ENCODE measurements around the gene PFN4.

PFN4 gene

DNA sequence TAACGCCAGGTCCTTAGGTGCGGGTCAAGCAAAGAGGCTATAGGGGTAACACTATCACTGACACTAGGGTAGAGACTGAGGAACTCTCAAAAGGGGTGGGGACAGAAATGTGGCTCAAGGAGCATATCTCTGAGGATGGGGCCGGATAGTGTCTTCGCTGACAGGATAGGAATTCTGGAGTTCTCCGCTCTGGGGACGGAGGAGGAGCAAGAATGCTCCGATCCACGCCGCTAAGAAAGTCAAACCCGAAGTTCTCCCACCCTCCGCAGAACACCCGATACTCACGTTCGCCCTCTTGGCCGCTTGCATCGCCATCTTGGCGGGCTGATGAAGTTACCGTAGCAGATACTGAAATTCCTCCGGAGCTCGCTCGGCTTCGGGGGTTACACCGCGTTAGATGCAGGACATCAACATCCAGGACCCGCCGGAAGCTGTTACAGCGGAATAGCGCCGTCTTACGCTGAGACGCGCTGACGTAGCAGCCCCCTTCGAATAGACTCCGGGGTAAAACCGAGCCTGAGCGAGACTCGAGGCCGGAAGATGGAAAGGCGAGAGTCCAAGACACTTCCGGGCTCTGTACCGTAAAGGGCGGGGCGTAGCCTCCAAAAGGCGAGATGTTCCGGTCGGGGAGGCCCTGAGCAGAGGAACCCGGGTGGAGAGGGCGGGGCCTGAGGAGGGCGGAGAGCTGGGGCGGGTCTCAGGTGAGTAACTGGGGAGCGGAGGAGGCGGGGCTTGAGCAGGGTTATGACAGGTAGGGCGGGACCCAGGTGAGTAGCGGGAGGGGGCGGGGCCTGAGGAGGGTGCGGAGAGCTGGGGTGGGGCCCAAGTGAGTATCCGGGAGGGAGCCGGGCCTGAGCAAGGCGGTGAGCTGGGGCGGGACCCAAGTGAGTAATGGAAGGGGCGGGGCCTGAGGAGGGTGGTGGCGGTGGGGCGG lies 47.0 kb downstream of the PFN4 start, which contains the start of gene SF3B6:
SF3B6 (minus strand) TSS at position 412 of the 934 bp plus-strand sequence; CDS start at position 315, 97 bp downstream.
- H3K4me3 ChIP-seq (ENCODE audit: low read depth, low read length), result peak within 1 kb of the TSS; percentile 79
- TF ChIP-seq, protein P1, sequence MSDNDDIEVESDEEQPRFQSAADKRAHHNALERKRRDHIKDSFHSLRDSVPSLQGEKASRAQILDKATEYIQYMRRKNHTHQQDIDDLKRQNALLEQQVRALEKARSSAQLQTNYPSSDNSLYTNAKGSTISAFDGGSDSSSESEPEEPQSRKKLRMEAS (IDR thresholded peaks at IDR 0.05; ENCODE audit: low read depth, low read length), result peak; percentile 51
- TF ChIP-seq, protein P2, sequence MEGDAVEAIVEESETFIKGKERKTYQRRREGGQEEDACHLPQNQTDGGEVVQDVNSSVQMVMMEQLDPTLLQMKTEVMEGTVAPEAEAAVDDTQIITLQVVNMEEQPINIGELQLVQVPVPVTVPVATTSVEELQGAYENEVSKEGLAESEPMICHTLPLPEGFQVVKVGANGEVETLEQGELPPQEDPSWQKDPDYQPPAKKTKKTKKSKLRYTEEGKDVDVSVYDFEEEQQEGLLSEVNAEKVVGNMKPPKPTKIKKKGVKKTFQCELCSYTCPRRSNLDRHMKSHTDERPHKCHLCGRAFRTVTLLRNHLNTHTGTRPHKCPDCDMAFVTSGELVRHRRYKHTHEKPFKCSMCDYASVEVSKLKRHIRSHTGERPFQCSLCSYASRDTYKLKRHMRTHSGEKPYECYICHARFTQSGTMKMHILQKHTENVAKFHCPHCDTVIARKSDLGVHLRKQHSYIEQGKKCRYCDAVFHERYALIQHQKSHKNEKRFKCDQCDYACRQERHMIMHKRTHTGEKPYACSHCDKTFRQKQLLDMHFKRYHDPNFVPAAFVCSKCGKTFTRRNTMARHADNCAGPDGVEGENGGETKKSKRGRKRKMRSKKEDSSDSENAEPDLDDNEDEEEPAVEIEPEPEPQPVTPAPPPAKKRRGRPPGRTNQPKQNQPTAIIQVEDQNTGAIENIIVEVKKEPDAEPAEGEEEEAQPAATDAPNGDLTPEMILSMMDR (IDR thresholded peaks at IDR 0.05; ENCODE audit: low read depth, low read length), result no peak
- TF ChIP-seq MYC (IDR thresholded peaks at IDR 0.05; ENCODE audit: low read depth, low read length), result peak; percentile 72
- peak; percentile 91 for TF ChIP-seq POLR2A (IDR thresholded peaks at IDR 0.05; ENCODE audit: extremely low read depth, insufficient read length)
- DNase-seq (ENCODE audit: low read depth), result peak; percentile 100

DNA sequence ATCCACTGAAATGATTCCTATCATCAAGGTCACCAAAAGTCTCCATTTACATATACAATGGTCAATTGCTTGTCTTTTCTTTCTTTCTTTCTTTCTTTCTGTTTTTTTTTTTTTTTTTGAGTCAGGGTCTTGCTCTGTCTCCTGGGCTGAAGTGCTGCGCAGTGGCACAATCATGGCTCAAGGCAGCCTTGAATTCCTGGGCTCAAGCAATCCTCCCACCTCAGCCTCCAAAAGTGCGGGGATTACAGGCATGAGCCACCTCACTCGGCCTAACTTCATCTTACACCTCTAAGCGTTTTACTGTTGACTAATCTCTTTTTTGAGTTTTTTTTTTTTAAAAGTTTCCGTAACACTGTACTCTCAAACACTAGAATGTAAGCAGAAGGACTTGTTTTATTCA lies 47.9 kb downstream of the PFN4 start:
- TF ChIP-seq POLR2A (IDR thresholded peaks at IDR 0.05; ENCODE audit: extremely low read depth, insufficient read length) (no peak), MYC (IDR thresholded peaks at IDR 0.05; ENCODE audit: low read depth, low read length) (no peak)
- TF ChIP-seq, protein P2 (IDR thresholded peaks at IDR 0.05; ENCODE audit: low read depth, low read length), result no peak
- TF ChIP-seq, protein P1 (IDR thresholded peaks at IDR 0.05; ENCODE audit: low read depth, low read length), result no peak
- peak overlapping the region; percentile 79 for H3K4me3 ChIP-seq (ENCODE audit: low read depth, low read length)
- no peak for DNase-seq (ENCODE audit: low read depth)

DNA sequence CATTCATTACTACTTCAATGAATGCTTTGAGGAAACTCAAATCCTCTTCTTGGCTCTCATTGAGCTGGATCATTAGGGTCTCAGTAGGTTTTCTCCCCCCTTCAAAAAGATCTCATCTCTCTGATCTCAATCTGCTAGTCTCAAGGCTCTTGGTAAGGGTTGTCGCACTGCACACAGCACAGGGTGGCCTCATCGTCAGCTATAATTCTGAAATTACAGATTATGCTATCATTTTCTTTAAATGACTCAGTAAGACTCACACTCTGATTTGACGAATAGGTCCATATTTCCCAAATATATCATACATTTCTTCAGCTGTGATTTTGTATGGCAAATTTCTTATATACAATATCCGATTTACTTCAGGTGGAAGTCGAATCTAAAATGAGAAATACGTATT lies 49.3 kb downstream of the PFN4 start:
- peak overlapping the region; percentile 4 for H3K4me3 ChIP-seq (ENCODE audit: low read depth, low read length)
- TF ChIP-seq MYC (IDR thresholded peaks at IDR 0.05; ENCODE audit: low read depth, low read length), result no peak
- TF ChIP-seq, protein P2 (IDR thresholded peaks at IDR 0.05; ENCODE audit: low read depth, low read length), result no peak
- TF ChIP-seq, protein P1 (IDR thresholded peaks at IDR 0.05; ENCODE audit: low read depth, low read length), result no peak
- no peak for TF ChIP-seq POLR2A (IDR thresholded peaks at IDR 0.05; ENCODE audit: extremely low read depth, insufficient read length)
- DNase-seq (ENCODE audit: low read depth), result no peak

DNA sequence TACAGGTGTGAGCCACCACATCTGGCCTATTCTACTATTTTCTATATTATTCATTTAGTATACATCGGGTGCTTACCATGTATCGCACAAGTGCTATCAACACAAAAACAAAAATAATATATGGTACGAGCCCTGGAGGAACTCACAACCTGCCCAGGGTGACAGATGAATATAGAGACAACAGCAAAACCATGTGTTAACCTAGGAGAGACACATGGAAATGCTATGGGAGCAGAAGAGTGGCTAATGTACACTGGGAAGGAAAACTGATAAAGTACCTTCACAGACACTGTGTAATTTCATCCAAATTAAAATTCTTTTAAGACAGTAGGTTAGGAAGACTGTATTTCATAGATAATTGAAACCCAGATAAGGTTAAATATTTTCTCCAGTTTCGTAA lies 50.9 kb downstream of the PFN4 start:
- DNase-seq (ENCODE audit: low read depth), result no peak
- TF ChIP-seq, protein P2 (IDR thresholded peaks at IDR 0.05; ENCODE audit: low read depth, low read length), result no peak
- no peak for TF ChIP-seq MYC (IDR thresholded peaks at IDR 0.05; ENCODE audit: low read depth, low read length)
- TF ChIP-seq POLR2A (IDR thresholded peaks at IDR 0.05; ENCODE audit: extremely low read depth, insufficient read length), result no peak
- TF ChIP-seq, protein P1 (IDR thresholded peaks at IDR 0.05; ENCODE audit: low read depth, low read length), result no peak
- no peak overlapping the region for H3K4me3 ChIP-seq (ENCODE audit: low read depth, low read length)

DNA sequence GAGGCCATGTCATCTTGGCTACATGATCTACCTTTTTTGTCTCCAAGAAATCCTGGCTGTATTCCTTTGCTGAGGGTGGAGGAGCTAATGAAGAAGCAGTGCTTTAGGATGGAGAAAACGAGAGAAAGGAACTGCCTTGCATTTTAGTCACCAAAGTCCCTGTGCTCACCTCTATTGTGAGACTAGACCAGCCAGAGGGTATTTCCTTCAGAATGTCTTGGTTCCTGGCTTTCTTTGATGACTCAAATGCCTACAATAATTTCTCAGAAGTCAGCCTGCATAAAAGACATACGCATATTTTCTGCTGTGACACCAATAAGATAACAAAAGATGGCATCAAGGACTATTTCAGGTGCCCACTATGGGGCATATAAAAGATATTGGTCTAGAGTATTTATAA lies 57.8 kb downstream of the PFN4 start:
- H3K4me3 ChIP-seq (ENCODE audit: low read depth, low read length), result no peak overlapping the region
- no peak for DNase-seq (ENCODE audit: low read depth)
- TF ChIP-seq POLR2A (IDR thresholded peaks at IDR 0.05; ENCODE audit: extremely low read depth, insufficient read length), result no peak
- TF ChIP-seq, protein P1 (IDR thresholded peaks at IDR 0.05; ENCODE audit: low read depth, low read length), result no peak
- TF ChIP-seq MYC (IDR thresholded peaks at IDR 0.05; ENCODE audit: low read depth, low read length), result no peak
- TF ChIP-seq, protein P2 (IDR thresholded peaks at IDR 0.05; ENCODE audit: low read depth, low read length), result no peak
